ENCODE measurements around the gene PELI2. TPM values are rescaled to one million over a fixed set of nuclear protein-coding genes. Genes with fewer than 3 reads are reported as not detected.

PELI2 gene
- total and polyA plus RNA-seq, 2 experiments from 2014 or later, result 8.0 to 24.5 TPM

GRCh38 chr14:56189307-56189706 lies 71.1 kb downstream of the PELI2 start:
- Histone ChIP-seq H4K20me1 (replicated peaks; ENCODE audit: insufficient read depth) (no peaks in the 10 kb centered on the region), H3K9me2 (ENCODE audit: insufficient read depth) (no peaks in the 10 kb centered on the region), H2AFZ (no peak overlapping the region), H3K27me3 (ENCODE audit: insufficient read depth) (no peaks in the 10 kb centered on the region), H3K4me2 (no peak overlapping the region), H3K4me1 (ENCODE audit: insufficient read depth) (no peaks in the 10 kb centered on the region; the same call in 1 of the 2 replicates), H3K4me3 (no peak overlapping the region), H3K79me2 (replicated peaks; ENCODE audit: insufficient read depth) (peaks cover 14% of the 10 kb centered on the region; the same call in 1 of the 2 replicates), H3F3A (replicated peaks; ENCODE audit: low read depth) (no peaks in the 10 kb centered on the region), H3K36me3 (ENCODE audit: insufficient read depth) (no peaks in the 10 kb centered on the region), H3K27ac (ENCODE audit: low read depth) (no peak overlapping the region)
- Mint-ChIP-seq H3K27me3 (ENCODE audit: insufficient read depth, low read depth, poor library complexity) (no peaks in the 10 kb centered on the region), H3K4me1 (peaks cover 22% of the 10 kb centered on the region), H3K4me3 (no peak overlapping the region), H3K9me3 (no peaks in the 10 kb centered on the region; the same call in 2 of the 3 replicates), H3K27ac (no peak overlapping the region), H3K36me3 (ENCODE audit: low read depth) (no peaks in the 10 kb centered on the region)
- ATAC-seq, result no peak
- no peak for TF ChIP-seq EZH2 (IDR thresholded peaks at IDR 0.05; ENCODE audit: low read depth, unreplicated experiment)
- no peak for TF ChIP-seq CREB1 (CRISPR knock-in tag; IDR thresholded peaks at IDR 0.05; ENCODE audit: low read depth)
- no peak for TF ChIP-seq ETS1 (IDR thresholded peaks at IDR 0.05)
- TF ChIP-seq NANOG (IDR thresholded peaks at IDR 0.05; ENCODE audit: borderline replicate concordance), result no peak
- no peak for TF ChIP-seq ZNF331 (CRISPR knock-in tag; IDR thresholded peaks at IDR 0.05; ENCODE audit: low read depth)
- no peak for TF ChIP-seq ZNF114 (CRISPR knock-in tag; IDR thresholded peaks at IDR 0.05)
- no peak for TF ChIP-seq POLR2AphosphoS5 (IDR thresholded peaks at IDR 0.05; ENCODE audit: low read depth)
- TF ChIP-seq CTCF (conservative IDR thresholded peaks at IDR 0.05; ENCODE audit: low read depth in 2 of 2), result no peak
- TF ChIP-seq, protein P1, sequence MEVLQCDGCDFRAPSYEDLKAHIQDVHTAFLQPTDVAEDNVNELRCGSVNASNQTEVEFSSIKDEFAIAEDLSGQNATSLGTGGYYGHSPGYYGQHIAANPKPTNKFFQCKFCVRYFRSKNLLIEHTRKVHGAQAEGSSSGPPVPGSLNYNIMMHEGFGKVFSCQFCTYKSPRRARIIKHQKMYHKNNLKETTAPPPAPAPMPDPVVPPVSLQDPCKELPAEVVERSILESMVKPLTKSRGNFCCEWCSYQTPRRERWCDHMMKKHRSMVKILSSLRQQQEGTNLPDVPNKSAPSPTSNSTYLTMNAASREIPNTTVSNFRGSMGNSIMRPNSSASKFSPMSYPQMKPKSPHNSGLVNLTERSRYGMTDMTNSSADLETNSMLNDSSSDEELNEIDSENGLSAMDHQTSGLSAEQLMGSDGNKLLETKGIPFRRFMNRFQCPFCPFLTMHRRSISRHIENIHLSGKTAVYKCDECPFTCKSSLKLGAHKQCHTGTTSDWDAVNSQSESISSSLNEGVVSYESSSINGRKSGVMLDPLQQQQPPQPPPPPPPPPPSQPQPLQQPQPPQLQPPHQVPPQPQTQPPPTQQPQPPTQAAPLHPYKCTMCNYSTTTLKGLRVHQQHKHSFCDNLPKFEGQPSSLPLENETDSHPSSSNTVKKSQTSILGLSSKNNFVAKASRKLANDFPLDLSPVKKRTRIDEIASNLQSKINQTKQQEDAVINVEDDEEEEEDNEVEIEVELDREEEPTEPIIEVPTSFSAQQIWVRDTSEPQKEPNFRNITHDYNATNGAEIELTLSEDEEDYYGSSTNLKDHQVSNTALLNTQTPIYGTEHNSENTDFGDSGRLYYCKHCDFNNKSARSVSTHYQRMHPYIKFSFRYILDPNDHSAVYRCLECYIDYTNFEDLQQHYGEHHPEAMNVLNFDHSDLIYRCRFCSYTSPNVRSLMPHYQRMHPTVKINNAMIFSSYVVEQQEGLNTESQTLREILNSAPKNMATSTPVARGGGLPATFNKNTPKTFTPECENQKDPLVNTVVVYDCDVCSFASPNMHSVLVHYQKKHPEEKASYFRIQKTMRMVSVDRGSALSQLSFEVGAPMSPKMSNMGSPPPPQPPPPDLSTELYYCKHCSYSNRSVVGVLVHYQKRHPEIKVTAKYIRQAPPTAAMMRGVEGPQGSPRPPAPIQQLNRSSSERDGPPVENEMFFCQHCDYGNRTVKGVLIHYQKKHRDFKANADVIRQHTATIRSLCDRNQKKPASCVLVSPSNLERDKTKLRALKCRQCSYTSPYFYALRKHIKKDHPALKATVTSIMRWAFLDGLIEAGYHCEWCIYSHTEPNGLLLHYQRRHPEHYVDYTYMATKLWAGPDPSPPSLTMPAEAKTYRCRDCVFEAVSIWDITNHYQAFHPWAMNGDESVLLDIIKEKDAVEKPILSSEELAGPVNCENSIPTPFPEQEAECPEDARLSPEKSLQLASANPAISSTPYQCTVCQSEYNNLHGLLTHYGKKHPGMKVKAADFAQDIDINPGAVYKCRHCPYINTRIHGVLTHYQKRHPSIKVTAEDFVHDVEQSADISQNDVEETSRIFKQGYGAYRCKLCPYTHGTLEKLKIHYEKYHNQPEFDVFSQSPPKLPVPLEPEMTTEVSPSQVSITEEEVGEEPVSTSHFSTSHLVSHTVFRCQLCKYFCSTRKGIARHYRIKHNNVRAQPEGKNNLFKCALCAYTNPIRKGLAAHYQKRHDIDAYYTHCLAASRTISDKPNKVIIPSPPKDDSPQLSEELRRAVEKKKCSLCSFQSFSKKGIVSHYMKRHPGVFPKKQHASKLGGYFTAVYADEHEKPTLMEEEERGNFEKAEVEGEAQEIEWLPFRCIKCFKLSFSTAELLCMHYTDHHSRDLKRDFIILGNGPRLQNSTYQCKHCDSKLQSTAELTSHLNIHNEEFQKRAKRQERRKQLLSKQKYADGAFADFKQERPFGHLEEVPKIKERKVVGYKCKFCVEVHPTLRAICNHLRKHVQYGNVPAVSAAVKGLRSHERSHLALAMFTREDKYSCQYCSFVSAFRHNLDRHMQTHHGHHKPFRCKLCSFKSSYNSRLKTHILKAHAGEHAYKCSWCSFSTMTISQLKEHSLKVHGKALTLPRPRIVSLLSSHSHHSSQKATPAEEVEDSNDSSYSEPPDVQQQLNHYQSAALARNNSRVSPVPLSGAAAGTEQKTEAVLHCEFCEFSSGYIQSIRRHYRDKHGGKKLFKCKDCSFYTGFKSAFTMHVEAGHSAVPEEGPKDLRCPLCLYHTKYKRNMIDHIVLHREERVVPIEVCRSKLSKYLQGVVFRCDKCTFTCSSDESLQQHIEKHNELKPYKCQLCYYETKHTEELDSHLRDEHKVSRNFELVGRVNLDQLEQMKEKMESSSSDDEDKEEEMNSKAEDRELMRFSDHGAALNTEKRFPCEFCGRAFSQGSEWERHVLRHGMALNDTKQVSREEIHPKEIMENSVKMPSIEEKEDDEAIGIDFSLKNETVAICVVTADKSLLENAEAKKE (CRISPR knock-in tag; IDR thresholded peaks at IDR 0.05), result no peak
- no peak for TF ChIP-seq STAT1 (IDR thresholded peaks at IDR 0.05; ENCODE audit: unreplicated experiment)
- TF ChIP-seq JUNB (IDR thresholded peaks at IDR 0.05; ENCODE audit: unreplicated experiment), result no peak
- no peak for TF ChIP-seq EZH2phosphoT487 (IDR thresholded peaks at IDR 0.05; ENCODE audit: unreplicated experiment)
- no peak for DNase-seq (ENCODE audit: low spot score)

Data from GM23338 (cell line).